ENCODE results near the gene AARS1.
"Not testable (repeated sequence)": the region's sequence is repeated elsewhere in the genome, so short reads cannot be mapped to it uniquely, and the experiment has no call there.

Gene AARS1

GRCh38 chr16:70289229-70290094 is at the start of gene AARS1:
TSS of gene AARS1 (minus strand) at chr16:70289506. CDS start at chr16:70282763, 6,743 bp downstream.
- DNase-seq, result peak; percentile 97

- DNase-seq, result no peak
Measured at GRCh38 chr16:70337814-70338213, 48.5 kb upstream of the AARS1 start.

GRCh38 chr16:70332728-70333127 is 43.4 kb upstream of the AARS1 start:
- DNase-seq, result not testable (repeated sequence)

- DNase-seq, result no peak
Measured at GRCh38 chr16:70331588-70332358, 42.5 kb upstream of the AARS1 start.

- DNase-seq, result no peak
Measured at GRCh38 chr16:70331091-70331490, 41.8 kb upstream of the AARS1 start.

- no peak for DNase-seq
Measured at GRCh38 chr16:70324998-70325747, 35.9 kb upstream of the AARS1 start.

- no peak for DNase-seq
Measured at GRCh38 chr16:70320121-70320520, 30.8 kb upstream of the AARS1 start.

GRCh38 chr16:70307726-70308125 is 18.4 kb upstream of the AARS1 start:
- not testable (repeated sequence) for DNase-seq

GRCh38 chr16:70306880-70307279 is 17.6 kb upstream of the AARS1 start:
- DNase-seq, result no peak

- no peak for DNase-seq
Measured at GRCh38 chr16:70304892-70305448, 15.7 kb upstream of the AARS1 start.

- DNase-seq, result no peak
Measured at GRCh38 chr16:70302745-70303144, 13.4 kb upstream of the AARS1 start.

- no peak for DNase-seq
Measured at GRCh38 chr16:70301121-70301520, 11.8 kb upstream of the AARS1 start.

- peak; percentile 8 for DNase-seq
Measured at GRCh38 chr16:70298988-70299938, 10.0 kb upstream of the AARS1 start, which contains the start of gene DDX19B. TSS of gene DDX19B (plus strand) at chr16:70299186. CDS start at chr16:70299298, 112 bp downstream.

- DNase-seq, result no peak
Measured at GRCh38 chr16:70295634-70296033, 6.3 kb upstream of the AARS1 start.

GRCh38 chr16:70294385-70295025 is 5.2 kb upstream of the AARS1 start:
- DNase-seq, result no peak

GRCh38 chr16:70292148-70292547 is 2.8 kb upstream of the AARS1 start:
- DNase-seq, result not testable (repeated sequence)

GRCh38 chr16:70290949-70291519 is 1.7 kb upstream of the AARS1 start:
- DNase-seq, result no peak

GRCh38 chr16:70287304-70287971 is 1.9 kb downstream of the AARS1 start:
- DNase-seq, result not testable (repeated sequence)

GRCh38 chr16:70276392-70276791 is 12.9 kb downstream of the AARS1 start:
- DNase-seq, result no peak

GRCh38 chr16:70271696-70272095 is 17.6 kb downstream of the AARS1 start:
- DNase-seq, result no peak
